Measurements from ENCODE around the gene KRTAP4-7.

- TF ChIP-seq POLR2A (IDR thresholded peaks at IDR 0.05; ENCODE audit: low read length) (no peak), MAX (IDR thresholded peaks at IDR 0.05) (no peak), RAD21 (conservative IDR thresholded peaks at IDR 0.05 in 1 of 2, IDR thresholded peaks at IDR 0.05 in 1 of 2) (no peak), CHD2 (IDR thresholded peaks at IDR 0.05; ENCODE audit: low read length, partially characterized antibody) (no peak)
- TF ChIP-seq, protein P1, sequence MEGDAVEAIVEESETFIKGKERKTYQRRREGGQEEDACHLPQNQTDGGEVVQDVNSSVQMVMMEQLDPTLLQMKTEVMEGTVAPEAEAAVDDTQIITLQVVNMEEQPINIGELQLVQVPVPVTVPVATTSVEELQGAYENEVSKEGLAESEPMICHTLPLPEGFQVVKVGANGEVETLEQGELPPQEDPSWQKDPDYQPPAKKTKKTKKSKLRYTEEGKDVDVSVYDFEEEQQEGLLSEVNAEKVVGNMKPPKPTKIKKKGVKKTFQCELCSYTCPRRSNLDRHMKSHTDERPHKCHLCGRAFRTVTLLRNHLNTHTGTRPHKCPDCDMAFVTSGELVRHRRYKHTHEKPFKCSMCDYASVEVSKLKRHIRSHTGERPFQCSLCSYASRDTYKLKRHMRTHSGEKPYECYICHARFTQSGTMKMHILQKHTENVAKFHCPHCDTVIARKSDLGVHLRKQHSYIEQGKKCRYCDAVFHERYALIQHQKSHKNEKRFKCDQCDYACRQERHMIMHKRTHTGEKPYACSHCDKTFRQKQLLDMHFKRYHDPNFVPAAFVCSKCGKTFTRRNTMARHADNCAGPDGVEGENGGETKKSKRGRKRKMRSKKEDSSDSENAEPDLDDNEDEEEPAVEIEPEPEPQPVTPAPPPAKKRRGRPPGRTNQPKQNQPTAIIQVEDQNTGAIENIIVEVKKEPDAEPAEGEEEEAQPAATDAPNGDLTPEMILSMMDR (IDR thresholded peaks at IDR 0.05): no peak
Measured at GRCh38 chr17:41063449-41063848, 20.5 kb upstream of the KRTAP4-7 start.
